Left lung (tissue), 10 donors: ENCODE results near the gene MTG2. TPM values are rescaled to one million over a fixed set of nuclear protein-coding genes. Genes with fewer than 3 reads are reported as not detected.
A peak's percentile ranks its signal among the peaks of the same experiment; 100 is the strongest.

ENCODE experiments used
- ATAC-seq: fragments of 200-7000 bp; cut with Tn5 transposase; one replicate; pipeline ENCODE4 v1.9.1; 2020; ENCODE audit warnings: moderate library complexity
- DNase-seq, 4 donors: peaks; one replicate each; pipeline ENCODE4 v3.0.0-alpha.2; 2013 to 2020
- H3K27ac ChIP-seq, 2 donors: fragments of 200-600 bp; sonication (generic) in 1 of 2; one replicate each; pipeline versions ENCODE4 v1.5.0 to v1.8.0; 2020 to 2021
- H3K27me3 ChIP-seq, 2 donors: fragments of 200-600 bp; sonication (generic) in 1 of 2; one replicate each; pipeline versions ENCODE4 v1.5.0 to v1.8.0; 2020 to 2021
- H3K36me3 ChIP-seq, 2 donors: fragments of 200-600 bp; sonication (generic) in 1 of 2; one replicate each; pipeline versions ENCODE4 v1.5.0 to v1.8.0; 2020 to 2021
- H3K4me1 ChIP-seq, 2 donors: fragments of 200-600 bp; one replicate each; pipeline ENCODE4 v1.8.0; 2021
- H3K4me3 ChIP-seq, 2 donors: fragments of 200-600 bp; sonication (generic) in 1 of 2; one replicate each; pipeline versions ENCODE4 v1.5.0 to v1.8.0; 2020 to 2021; ENCODE audit warnings: mild to moderate bottlenecking in 1 of 2
- H3K9me3 ChIP-seq, 2 donors: fragments of 200-600 bp; sonication (generic) in 1 of 2; one replicate each; pipeline versions ENCODE4 v1.5.0 to v1.8.0; 2020 to 2021
- CTCF ChIP-seq, 2 donors: fragments of 200-600 bp; sonication (generic) in 1 of 2; IDR thresholded peaks; one replicate each; pipeline versions ENCODE4 v1.5.0 to v1.8.0; 2021; ENCODE audit warnings: antibody characterized with exemption in 2 of 2
- intact Hi-C, 2 donors: fragments of 100-400 bp; cut with DNase I; formaldehyde crosslinking; loops; one replicate each; pipeline versions ENCODE4 v1.11.2 to v1.14.2; 2022
- polyA plus RNA-seq, 6 donors: library from polyadenylated mRNA; unstranded; fragments of 120-200 nt; gene quantifications; one replicate each; pipeline ENCODE4 v1.2.1, GENCODE V29; 2013; ENCODE audit not compliant: insufficient read length in 6 of 6
- total RNA-seq, 2 donors: library from RNA; stranded (reverse); fragmentation: NEBNext Ultra II Directional; extraction: Animal tissue kit (Norgen Biotek cat#: 25700); gene quantifications; one replicate each; pipeline ENCODE4 v1.2.1, GENCODE V29; 2021
- donor health status: DM: no; HTN: yes; CAD: no.
- donor health status: DM: no; HTN: no; CAD: no.

The MTG2 gene
- total and polyA plus RNA-seq, 8 donors, result 25.5 to 34.6 (median 31.2) TPM

GRCh38 chr20:62196286-62196685 lies 13.5 kb downstream of the MTG2 start:
- DNase-seq (no peak), ATAC-seq (no peak)
- Histone ChIP-seq H3K36me3 (peaks cover 0 to 91% of the 10 kb centered on the region in 2 donors), H3K9me3 (no peaks in the 10 kb centered on the region), H3K27ac (no peak overlapping the region), H3K4me1 (peaks cover 0 to 3% of the 10 kb centered on the region in 2 donors), H3K27me3 (no peaks in the 10 kb centered on the region), H3K4me3 (no peak overlapping the region)
- TF ChIP-seq CTCF (IDR thresholded peaks at IDR 0.05), result no peak
- intact Hi-C loops, result no loop called here

GRCh38 chr20:62197311-62197710 lies 14.5 kb downstream of the MTG2 start:
- Histone ChIP-seq H3K9me3 (no peaks in the 10 kb centered on the region), H3K4me1 (peaks cover 0 to 3% of the 10 kb centered on the region in 2 donors), H3K27ac (no peak overlapping the region), H3K36me3 (peaks cover 0 to 93% of the 10 kb centered on the region in 2 donors), H3K4me3 (no peak overlapping the region), H3K27me3 (no peaks in the 10 kb centered on the region)
- DNase-seq (peak in 1 of 4 donors; percentile 27), ATAC-seq (no peak)
- no peak for TF ChIP-seq CTCF (IDR thresholded peaks at IDR 0.05)
- intact Hi-C loops, result no loop called here

GRCh38 chr20:62197801-62198200 lies 15.0 kb downstream of the MTG2 start:
- no peak for ATAC-seq
- Histone ChIP-seq H3K27ac (no peak overlapping the region), H3K4me1 (peaks cover 0 to 3% of the 10 kb centered on the region in 2 donors), H3K9me3 (no peaks in the 10 kb centered on the region), H3K27me3 (no peaks in the 10 kb centered on the region), H3K36me3 (peaks cover 0 to 95% of the 10 kb centered on the region in 2 donors), H3K4me3 (no peak overlapping the region)
- intact Hi-C loops, result no loop called here
- peak in 1 of 4 donors; percentile 54 for DNase-seq
- TF ChIP-seq CTCF (IDR thresholded peaks at IDR 0.05), result no peak

GRCh38 chr20:62198496-62198895 lies 15.7 kb downstream of the MTG2 start:
- no peak overlapping the region for H3K4me3 ChIP-seq
- intact Hi-C loops, result no loop called here
- DNase-seq (peak in 1 of 4 donors; percentile 61), ATAC-seq (no peak)
- no peaks in the 10 kb centered on the region for H3K27me3 ChIP-seq
- peaks cover 0 to 3% of the 10 kb centered on the region in 2 donors for H3K4me1 ChIP-seq
- H3K36me3 ChIP-seq, result peaks cover 0 to 96% of the 10 kb centered on the region in 2 donors
- no peaks in the 10 kb centered on the region for H3K9me3 ChIP-seq
- TF ChIP-seq CTCF (IDR thresholded peaks at IDR 0.05), result no peak
- no peak overlapping the region for H3K27ac ChIP-seq

- no peak for ATAC-seq
- Histone ChIP-seq H3K9me3 (no peaks in the 10 kb centered on the region), H3K27me3 (no peaks in the 10 kb centered on the region), H3K4me3 (no peak overlapping the region), H3K27ac (no peak overlapping the region), H3K4me1 (peaks cover 0 to 3% of the 10 kb centered on the region in 2 donors), H3K36me3 (peaks cover 0 to 97% of the 10 kb centered on the region in 2 donors)
- peak in 1 of 4 donors; percentile 51 for DNase-seq
- no peak for TF ChIP-seq CTCF (IDR thresholded peaks at IDR 0.05)
- intact Hi-C loops, result no loop called here
These were observed 16.1 kb downstream of the MTG2 start for GRCh38 chr20:62198931-62199330.
